HEK293T (cell line): ENCODE data around the gene KLF1.
"Not testable (repeated sequence)": the region's sequence is repeated elsewhere in the genome, so short reads cannot be mapped to it uniquely, and the experiment has no call there.

ENCODE experiments used
- CTCF ChIA-PET: fragments of 350-600 bp; formaldehyde crosslinking; extraction: SDS; loops from one replicate; lab custom pipeline; 2021; ENCODE audit warnings: antibody characterized with exemption, inconsistent platforms; lab: Yijun Ruan, JAX
- POLR2A ChIA-PET: fragments of 350-600 bp; formaldehyde crosslinking; extraction: SDS; loops from one replicate; lab custom pipeline; 2020; ENCODE audit warnings: antibody characterized with exemption, inconsistent platforms; lab: Yijun Ruan, JAX
- DNase-seq: peaks from one replicate; pipeline ENCODE4 v3.0.0; 2012; ENCODE audit warnings: mixed read lengths; ENCODE audit errors: extremely low spot score
- ARNT ChIP-seq: fragments of 450-650 bp; IDR thresholded peaks from 2 replicates; pipeline ENCODE4 v1.6.1; 2017; ENCODE audit warnings: mild to moderate bottlenecking
- BHLHE40 ChIP-seq: fragments of 450-650 bp; IDR thresholded peaks from 2 replicates; pipeline ENCODE4 v1.6.1; 2016; ENCODE audit warnings: mild to moderate bottlenecking, moderate library complexity, borderline replicate concordance
- CTBP1 ChIP-seq: fragments of 450-650 bp; IDR thresholded peaks from 2 replicates; pipeline ENCODE4 v1.6.1; 2016; ENCODE audit warnings: borderline replicate concordance
- ELF4 ChIP-seq: fragments of 450-650 bp; IDR thresholded peaks from 2 replicates; pipeline ENCODE4 v1.6.1; 2017; ENCODE audit warnings: antibody characterized with exemption
- FOXA1 ChIP-seq: fragments of 450-650 bp; IDR thresholded peaks from 2 replicates; pipeline ENCODE4 v1.6.1; 2016; ENCODE audit warnings: mild to moderate bottlenecking
- FOXK2 ChIP-seq: fragments of 450-650 bp; IDR thresholded peaks from 2 replicates; pipeline ENCODE4 v1.6.1; 2016; ENCODE audit warnings: mild to moderate bottlenecking
- FOXM1 ChIP-seq: fragments of 450-650 bp; IDR thresholded peaks from 2 replicates; pipeline ENCODE4 v1.6.1; 2017; ENCODE audit warnings: mild to moderate bottlenecking, borderline replicate concordance
- HDGF ChIP-seq: fragments of 450-650 bp; IDR thresholded peaks from 2 replicates; pipeline ENCODE4 v1.6.1; 2017; ENCODE audit warnings: antibody characterized with exemption, borderline replicate concordance
- L3MBTL2 ChIP-seq: fragments of 450-650 bp; conservative IDR thresholded peaks from 2 replicates; pipeline ENCODE4 v1.6.1; 2016; ENCODE audit warnings: mild to moderate bottlenecking
- LEF1 ChIP-seq: fragments of 450-650 bp; IDR thresholded peaks from 2 replicates; pipeline ENCODE4 v1.6.1; 2017; ENCODE audit warnings: mild to moderate bottlenecking, borderline replicate concordance
- NFRKB ChIP-seq: fragments of 450-650 bp; IDR thresholded peaks from 2 replicates; pipeline ENCODE4 v1.6.1; 2016; ENCODE audit warnings: mild to moderate bottlenecking, moderate library complexity
- SP1 ChIP-seq: fragments of 450-650 bp; IDR thresholded peaks from 2 replicates; pipeline ENCODE4 v1.6.1; 2017
- SUZ12 ChIP-seq: fragments of 450-650 bp; IDR thresholded peaks from 2 replicates; pipeline ENCODE4 v1.6.1; 2016; ENCODE audit warnings: mild to moderate bottlenecking
- TARDBP ChIP-seq: fragments of 450-650 bp; IDR thresholded peaks from 2 replicates; pipeline ENCODE4 v1.6.1; 2016
- ZNF384 ChIP-seq: fragments of 450-650 bp; IDR thresholded peaks from 2 replicates; pipeline ENCODE4 v1.6.1; 2016
- TF ChIP-seq, protein P1 (sequence below): fragments of 450-650 bp; IDR thresholded peaks from 2 replicates; pipeline ENCODE4 v1.6.1; 2016

Gene KLF1

GRCh38 chr19:12856653-12857052 is 30.3 kb downstream of the KLF1 start:
- DNase-seq = no peak
- TF ChIP-seq SUZ12 (no peak), HDGF (no peak)
- ChIA-PET CTCF (no interaction called here), POLR2A (no interaction called here)

- peak; percentile 89 for DNase-seq
- TF ChIP-seq FOXK2 (no peak), FOXM1 (no peak), HDGF (no peak), FOXA1 (no peak), SP1 (no peak), CTBP1 (no peak), L3MBTL2 (no peak), SUZ12 (no peak), BHLHE40 (no peak), ARNT (no peak), LEF1 (no peak), NFRKB (no peak), ELF4 (no peak), TARDBP (no peak), ZNF384 (no peak)
- TF ChIP-seq, protein P1, sequence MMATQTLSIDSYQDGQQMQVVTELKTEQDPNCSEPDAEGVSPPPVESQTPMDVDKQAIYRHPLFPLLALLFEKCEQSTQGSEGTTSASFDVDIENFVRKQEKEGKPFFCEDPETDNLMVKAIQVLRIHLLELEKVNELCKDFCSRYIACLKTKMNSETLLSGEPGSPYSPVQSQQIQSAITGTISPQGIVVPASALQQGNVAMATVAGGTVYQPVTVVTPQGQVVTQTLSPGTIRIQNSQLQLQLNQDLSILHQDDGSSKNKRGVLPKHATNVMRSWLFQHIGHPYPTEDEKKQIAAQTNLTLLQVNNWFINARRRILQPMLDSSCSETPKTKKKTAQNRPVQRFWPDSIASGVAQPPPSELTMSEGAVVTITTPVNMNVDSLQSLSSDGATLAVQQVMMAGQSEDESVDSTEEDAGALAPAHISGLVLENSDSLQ = no peak
- CTCF ChIA-PET = interaction anchor here (0.5 to 2.3 kb wide), 22 partner anchors 10 to 247 kb away, joined by 3 to 15 read pairs (median 4); partner anchors contain the start of genes DNASE2 and RTBDN
- POLR2A ChIA-PET = interaction anchor here (0.9 to 1.6 kb wide), 6 partner anchors 34 to 81 kb away, joined by 3 to 4 read pairs (median 3); partner anchors contain the start of genes GCDH, PRDX2, RNASEH2A and THSD8
Measured at GRCh38 chr19:12847159-12848139, 39.6 kb downstream of the KLF1 start.

DNA sequence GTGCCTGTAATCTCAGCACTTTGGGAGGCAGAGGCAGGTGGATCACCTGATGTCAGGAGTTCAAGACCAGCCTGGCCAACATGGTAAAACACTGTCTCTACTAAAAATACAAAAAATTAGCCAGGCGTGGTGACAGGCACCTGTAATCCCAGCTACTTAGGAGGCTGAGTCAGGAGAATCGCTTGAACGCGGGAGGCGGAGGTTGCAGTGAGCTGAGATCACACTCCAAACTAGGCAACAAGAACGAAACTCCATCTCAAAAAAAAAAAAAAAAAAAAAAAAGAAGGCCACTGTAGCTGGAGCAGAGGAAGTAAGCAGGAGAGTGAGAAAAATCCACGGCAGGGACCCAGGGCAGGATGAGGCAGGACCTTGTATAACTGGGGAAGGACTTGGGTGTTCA is 40.4 kb downstream of the KLF1 start:
- CTCF ChIA-PET = interaction anchor here (0.7 to 2.3 kb wide), 7 partner anchors 10 to 86 kb away, joined by 3 to 15 read pairs (median 3); partner anchors contain the start of gene RTBDN
- DNase-seq = not testable (repeated sequence)
- POLR2A ChIA-PET = interaction anchor here (1.5 to 1.6 kb wide), 2 partner anchors 41 to 80 kb away, joined by 3 to 4 read pairs; partner anchors contain the start of gene RNASEH2A

DNA sequence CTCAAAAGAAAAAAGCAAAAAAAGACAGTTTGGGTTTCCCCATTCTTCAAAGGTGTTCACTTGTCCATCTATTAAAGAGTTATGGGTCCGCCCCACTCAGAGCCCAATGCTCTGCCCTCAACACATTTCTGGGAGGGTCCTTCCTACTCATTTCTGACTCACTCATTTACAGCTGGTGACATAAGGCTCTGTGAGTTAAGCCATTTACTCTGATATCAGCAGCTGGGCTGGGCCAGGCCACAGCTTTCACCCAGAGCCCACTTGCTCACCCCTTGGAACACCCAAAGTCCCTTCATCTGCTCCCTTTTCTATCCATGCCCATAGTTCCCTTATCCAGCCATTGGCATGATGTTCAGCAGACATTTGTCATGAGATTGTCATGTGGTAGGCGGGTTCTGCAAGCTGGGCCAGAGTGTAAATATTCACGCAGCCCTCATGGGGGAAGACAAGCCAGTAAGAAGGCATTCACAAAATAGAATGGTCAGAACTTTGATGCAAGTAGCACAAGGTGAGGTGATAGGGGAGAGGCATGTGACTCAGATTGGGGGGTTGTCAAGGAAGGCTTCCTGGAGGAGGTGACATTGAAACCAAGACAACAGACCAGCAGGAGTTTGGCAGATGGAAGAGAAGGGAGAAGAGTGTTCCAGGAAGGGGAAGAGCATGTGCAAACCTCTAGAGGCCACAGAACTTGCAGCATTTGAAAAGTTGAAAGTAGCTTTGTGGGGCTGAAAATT is 42.8 kb downstream of the KLF1 start:
- POLR2A ChIA-PET = no interaction called here

GRCh38 chr19:12843328-12843727 is 43.7 kb downstream of the KLF1 start:
- POLR2A ChIA-PET = no interaction called here
- CTCF ChIA-PET = no interaction called here
- no peak for TF ChIP-seq CTBP1
- no peak for TF ChIP-seq SUZ12
- TF ChIP-seq SP1 = no peak
- TF ChIP-seq FOXA1 = no peak
- no peak for TF ChIP-seq HDGF
- TF ChIP-seq L3MBTL2 = no peak
- TF ChIP-seq, protein P1 = no peak
- TF ChIP-seq ELF4 = no peak
- TF ChIP-seq FOXK2 = no peak
- no peak for TF ChIP-seq BHLHE40
- no peak for TF ChIP-seq TARDBP
- no peak for TF ChIP-seq ARNT
- no peak for TF ChIP-seq LEF1
- no peak for TF ChIP-seq ZNF384
- TF ChIP-seq NFRKB = no peak
- no peak for TF ChIP-seq FOXM1
- DNase-seq = no peak

More for the DNA sequence above, 42.8 kb downstream of the KLF1 start:
- CTCF ChIA-PET = no interaction called here
- DNase-seq = no peak
- TF ChIP-seq SP1 (no peak), BHLHE40 (no peak), LEF1 (no peak)
- TF ChIP-seq, protein P1 = no peak

GRCh38 chr19:12842511-12842910 is 44.5 kb downstream of the KLF1 start:
- no peak for DNase-seq
- ChIA-PET POLR2A (no interaction called here), CTCF (no interaction called here)
- TF ChIP-seq SP1 = no peak
- no peak for TF ChIP-seq NFRKB
- TF ChIP-seq CTBP1 = no peak
- TF ChIP-seq ELF4 = no peak
- no peak for TF ChIP-seq TARDBP
- no peak for TF ChIP-seq FOXK2
- TF ChIP-seq LEF1 = no peak
- TF ChIP-seq ARNT = no peak
- TF ChIP-seq BHLHE40 = no peak
- TF ChIP-seq HDGF = no peak
- TF ChIP-seq SUZ12 = no peak
- no peak for TF ChIP-seq ZNF384
- TF ChIP-seq L3MBTL2 = no peak
